Common myeloid progenitor, CD34-positive (primary cell): ENCODE results near the gene TMEM221.

ENCODE experiments used
- CTCF ChIA-PET: fragments of 350-600 bp; sonication (Branson Sonifier 250); formaldehyde crosslinking; loops from one replicate; lab custom pipeline; 2021; ENCODE audit warnings: antibody characterized with exemption; lab: Charles Lee
- POLR2A ChIA-PET: fragments of 350-600 bp; sonication (Branson Sonifier 250); formaldehyde crosslinking; loops from one replicate; lab custom pipeline; 2021; ENCODE audit warnings: antibody characterized with exemption; lab: Charles Lee
- DNase-seq, 3 donors: peaks; one replicate each; pipeline versions ENCODE4 v3.0.0 to v3.0.0-alpha.2; 2013
- H3K27ac ChIP-seq, 2 experiments: 1 replicate in 1 of 2; 2 replicates in 1 of 2; pipeline ENCODE4 v1.7.0; 2013; ENCODE audit warnings: inconsistent platforms in 2 of 2, low read length in 2 of 2, mild to moderate bottlenecking in 2 of 2, low read depth in 1 of 2, moderate library complexity in 1 of 2; ENCODE audit not compliant: severe bottlenecking in 2 of 2, insufficient read depth in 1 of 2, poor library complexity in 1 of 2
- H3K27me3 ChIP-seq, 5 experiments: replicated peaks in 2 of 5; 1 replicate in 3 of 5; 2 replicates in 2 of 5; pipeline versions ENCODE4 v1.6.1 to v1.7.0; 2013; ENCODE audit warnings: low read length in 4 of 5, mild to moderate bottlenecking in 2 of 5, moderate library complexity in 2 of 5, inconsistent platforms in 1 of 5; ENCODE audit not compliant: insufficient read depth in 5 of 5, control insufficient read depth in 4 of 5
- H3K36me3 ChIP-seq, 4 experiments: 1 replicate in 2 of 4; 2 replicates in 2 of 4; pipeline versions ENCODE4 v1.6.1 to v1.7.0; 2013; ENCODE audit warnings: low read length in 3 of 4, control low read depth in 1 of 4, mild to moderate bottlenecking in 1 of 4; ENCODE audit not compliant: control insufficient read depth in 4 of 4, insufficient read depth in 4 of 4
- H3K4me1 ChIP-seq, 4 experiments: 1 replicate in 3 of 4; 2 replicates in 1 of 4; pipeline versions ENCODE4 v1.6.1 to v1.7.1; 2013; ENCODE audit warnings: low read length in 3 of 4, mild to moderate bottlenecking in 3 of 4, control low read depth in 1 of 4, inconsistent platforms in 1 of 4, moderate library complexity in 1 of 4; ENCODE audit not compliant: control insufficient read depth in 4 of 4, insufficient read depth in 4 of 4; ENCODE audit errors: control extremely low read depth in 1 of 4
- H3K4me3 ChIP-seq, 7 experiments: 1 replicate in 4 of 7; 2 replicates in 3 of 7; pipeline versions ENCODE4 v1.5.1 to v1.7.0; 2013; ENCODE audit warnings: mild to moderate bottlenecking in 7 of 7, low read length in 6 of 7, moderate library complexity in 6 of 7, inconsistent platforms in 2 of 7, low read depth in 2 of 7, control low read depth in 1 of 7; ENCODE audit not compliant: insufficient read depth in 4 of 7, control insufficient read depth in 1 of 7; ENCODE audit errors: extremely low read depth in 1 of 7
- H3K9me3 ChIP-seq, 5 experiments: 1 replicate in 4 of 5; 2 replicates in 1 of 5; pipeline versions ENCODE4 v1.6.1 to v1.7.1; 2013; ENCODE audit warnings: low read length in 4 of 5, mild to moderate bottlenecking in 2 of 5, inconsistent platforms in 1 of 5, low read depth in 1 of 5, moderate library complexity in 1 of 5; ENCODE audit not compliant: control insufficient read depth in 4 of 5, insufficient read depth in 2 of 5; ENCODE audit errors: control extremely low read depth in 1 of 5
- WGBS: methylation state at CpG from one replicate; pipeline ENCODE4 v1.1.5; 2013; ENCODE audit not compliant: insufficient coverage; 5-methylcytosine and 5-hydroxymethylcytosine counted together

TMEM221 gene

GRCh38 chr19:17455308-17456123 lies 7.0 kb upstream of the TMEM221 start:
- Histone ChIP-seq H3K27ac (no peak overlapping the region), H3K4me1 (peaks cover 0 to 12% (median 8%) of the 10 kb centered on the region in 4 experiments), H3K36me3 (no peaks in the 10 kb centered on the region), H3K4me3 (no peak overlapping the region), H3K27me3 (peaks cover 0 to 39% (median 19%) of the 10 kb centered on the region in 5 experiments), H3K9me3 (peaks cover 0 to 2% (median 0%) of the 10 kb centered on the region in 5 experiments)
- 11% methylated on average over 43 of the region's 58 CpGs for WGBS
- peak in 2 of 3 donors; percentile 19 to 43 for DNase-seq
- POLR2A ChIA-PET, result no interaction called here
- CTCF ChIA-PET, result interaction anchor here (1.0 to 1.5 kb wide), 4 partner anchors 10 to 34 kb away, joined by 3 to 8 read pairs (median 4); no protein-coding TSS in a partner anchor

GRCh38 chr19:17454576-17455071 lies 6.2 kb upstream of the TMEM221 start:
- CTCF ChIA-PET, result interaction anchor here (0.6 to 1.3 kb wide), 5 partner anchors 10 to 49 kb away, joined by 3 to 8 read pairs (median 4); partner anchors contain the start of gene BST2
- Histone ChIP-seq H3K27me3 (peaks cover 0 to 39% (median 19%) of the 10 kb centered on the region in 5 experiments), H3K9me3 (peaks cover 0 to 2% (median 0%) of the 10 kb centered on the region in 5 experiments), H3K36me3 (no peaks in the 10 kb centered on the region), H3K4me1 (peaks cover 0 to 21% (median 12%) of the 10 kb centered on the region in 4 experiments), H3K4me3 (no peak overlapping the region), H3K27ac (no peak overlapping the region)
- DNase-seq, result no peak
- 33% methylated on average over 9 of the region's 13 CpGs for WGBS
- POLR2A ChIA-PET, result interaction anchor here (0.6 kb wide), 1 partner anchor 9 kb away, joined by 4 read pairs; no protein-coding TSS in a partner anchor

DNA sequence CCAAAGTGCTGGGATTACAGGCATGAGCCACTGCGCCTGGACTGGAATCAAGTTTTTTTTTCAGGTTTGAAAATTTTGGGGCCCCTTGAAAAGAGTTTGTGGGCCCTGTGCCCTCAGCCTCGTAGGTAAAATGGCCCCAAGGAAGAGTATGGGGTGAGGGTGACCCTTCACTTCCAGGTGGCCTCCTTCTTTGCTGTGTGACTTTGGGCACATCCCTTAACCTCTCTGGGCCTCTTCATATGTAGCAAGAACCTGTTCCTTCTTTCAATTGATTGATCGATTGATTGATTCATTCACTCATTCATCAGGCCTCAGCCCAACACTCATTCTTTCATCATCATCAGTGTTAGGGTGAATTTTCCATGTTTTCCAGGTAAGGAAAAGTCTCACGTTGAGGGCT lies 3.4 kb upstream of the TMEM221 start:
- no peak for DNase-seq
- Histone ChIP-seq H3K27ac (no peak overlapping the region), H3K36me3 (no peaks in the 10 kb centered on the region), H3K9me3 (peaks cover 0 to 2% (median 0%) of the 10 kb centered on the region in 5 experiments), H3K27me3 (peaks cover 0 to 33% (median 14%) of the 10 kb centered on the region in 5 experiments), H3K4me3 (no peak overlapping the region), H3K4me1 (peaks cover 0 to 33% (median 23%) of the 10 kb centered on the region in 4 experiments)
- ChIA-PET CTCF (interaction anchor here (0.7 to 1.1 kb wide), 2 partner anchors 11 to 48 kb away, joined by 3 to 4 read pairs; no protein-coding TSS in a partner anchor), POLR2A (no interaction called here)
- 97% methylated on average over 3 of the region's 4 CpGs for WGBS

- H3K9me3 ChIP-seq, result peaks cover 0 to 2% (median 0%) of the 10 kb centered on the region in 5 experiments
- H3K27me3 ChIP-seq, result peaks cover 0 to 20% (median 7%) of the 10 kb centered on the region in 5 experiments
- ChIA-PET CTCF (interaction anchor here (1.1 to 1.6 kb wide), 2 partner anchors 19 to 49 kb away, joined by 4 to 6 read pairs; no protein-coding TSS in a partner anchor), POLR2A (no interaction called here)
- WGBS, result 43% methylated on average over 2 of the region's 8 CpGs
- peak; percentile 29 to 76 (median 62) for DNase-seq
- H3K27ac ChIP-seq, result no peak overlapping the region
- H3K4me3 ChIP-seq, result no peak overlapping the region
- H3K36me3 ChIP-seq, result no peaks in the 10 kb centered on the region
- peaks cover 0 to 33% (median 19%) of the 10 kb centered on the region in 4 experiments for H3K4me1 ChIP-seq
Measured at GRCh38 chr19:17450264-17451075, 2.0 kb upstream of the TMEM221 start.

DNA sequence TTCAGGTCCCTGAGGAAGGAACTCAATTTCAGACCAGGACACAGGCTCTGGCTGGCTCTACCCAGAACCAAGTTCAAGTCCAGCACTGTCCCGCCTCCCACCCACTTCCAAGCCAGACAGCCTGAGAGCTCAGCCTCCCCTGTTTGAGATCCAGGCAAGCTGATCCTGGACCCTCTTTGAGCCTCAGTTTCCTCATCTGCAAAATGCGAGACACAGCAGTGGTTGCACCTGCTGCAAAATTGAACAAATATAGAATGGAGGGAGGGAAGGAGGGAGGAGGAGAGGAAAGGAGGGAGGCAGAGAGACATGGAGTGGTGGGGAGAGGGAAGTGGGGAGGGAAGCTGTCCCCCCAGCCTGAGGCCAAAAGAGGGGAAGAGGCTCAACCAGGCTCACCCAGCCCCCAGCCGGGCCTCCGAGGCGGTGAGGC lies 751 bp downstream of the TMEM221 start:
- H3K36me3 ChIP-seq, result no peaks in the 10 kb centered on the region
- no peaks in the 10 kb centered on the region for H3K9me3 ChIP-seq
- peaks cover 0 to 33% (median 18%) of the 10 kb centered on the region in 4 experiments for H3K4me1 ChIP-seq
- POLR2A ChIA-PET, result no interaction called here
- peaks cover 0 to 3% (median 0%) of the 10 kb centered on the region in 5 experiments for H3K27me3 ChIP-seq
- H3K4me3 ChIP-seq, result peak overlapping the region in 6 of 7 experiments; percentile 32 to 71 (median 48)
- DNase-seq, result no peak
- CTCF ChIA-PET, result interaction anchor here (1.1 to 2.0 kb wide), 6 partner anchors 10 to 112 kb away, joined by 3 to 8 read pairs (median 4); partner anchors contain the start of gene NXNL1
- no peak overlapping the region for H3K27ac ChIP-seq
- 28% methylated on average over 5 of the region's 5 CpGs for WGBS

DNA sequence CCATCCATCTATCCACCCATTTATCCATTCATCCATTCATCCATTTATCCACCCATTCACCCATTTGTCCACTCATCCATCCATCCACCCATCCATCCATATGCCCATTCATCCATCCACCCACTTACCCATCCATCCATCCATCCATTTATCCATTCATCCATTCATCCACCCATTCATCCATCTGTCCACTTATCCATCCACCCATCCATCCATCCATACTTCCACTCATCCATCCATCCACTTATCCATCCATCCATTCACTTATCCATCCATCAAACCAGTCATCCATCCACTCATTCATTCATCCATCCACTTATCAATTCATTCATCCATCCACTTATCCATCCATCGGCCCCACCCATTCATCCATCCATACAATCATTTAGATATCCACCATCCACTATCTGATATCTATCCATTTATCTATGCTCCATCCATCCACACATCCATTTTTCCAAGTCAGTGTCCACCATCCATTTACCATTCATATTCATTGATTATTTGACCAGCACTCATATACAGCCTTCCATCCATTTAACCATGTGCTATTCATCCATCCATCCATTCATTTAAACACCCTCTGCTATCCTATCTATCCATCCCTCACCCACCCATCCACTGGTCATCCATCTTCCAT lies 2.8 kb downstream of the TMEM221 start:
- Histone ChIP-seq H3K27me3 (peaks cover 0 to 3% (median 0%) of the 10 kb centered on the region in 5 experiments), H3K4me1 (peaks cover 0 to 23% (median 16%) of the 10 kb centered on the region in 4 experiments), H3K4me3 (no peak overlapping the region), H3K9me3 (peaks cover 0 to 2% (median 0%) of the 10 kb centered on the region in 5 experiments), H3K36me3 (no peaks in the 10 kb centered on the region), H3K27ac (no peak overlapping the region)
- 100% methylated on average over 1 of the region's 1 CpG for WGBS
- CTCF ChIA-PET, result interaction anchor here (1.1 to 1.5 kb wide), 4 partner anchors 9 to 56 kb away, joined by 3 to 5 read pairs (median 3); no protein-coding TSS in a partner anchor
- POLR2A ChIA-PET, result no interaction called here
- DNase-seq, result no peak
